CD8-positive, alpha-beta memory T cell (primary cell): Measurements from ENCODE around the gene OR6M1. TPM values are rescaled to one million over a fixed set of nuclear protein-coding genes. Genes with fewer than 3 reads are reported as not detected.

Experiments
- CTCF ChIA-PET: fragments of 350-600 bp; sonication (Branson Sonifier 250); formaldehyde crosslinking; loops from one replicate; lab custom pipeline; 2021; ENCODE audit warnings: antibody characterized with exemption; lab: Charles Lee
- POLR2A ChIA-PET: fragments of 350-600 bp; sonication (Branson Sonifier 250); formaldehyde crosslinking; loops from one replicate; lab custom pipeline; 2021; ENCODE audit warnings: antibody characterized with exemption; lab: Charles Lee
- DNase-seq, 5 donors: peaks; one replicate each; pipeline versions ENCODE4 v3.0.0 to v3.0.0-alpha.2; 2020 to 2022; ENCODE audit warnings: mixed read lengths in 1 of 5
- H3K27ac ChIP-seq: one replicate; pipeline ENCODE4 v1.7.0; 2013; ENCODE audit warnings: low read depth, mild to moderate bottlenecking, low read length, moderate library complexity
- H3K27me3 ChIP-seq: 2 replicates; pipeline ENCODE4 v1.7.0; 2013; ENCODE audit warnings: low read length, mild to moderate bottlenecking; ENCODE audit not compliant: insufficient read depth, poor library complexity, severe bottlenecking
- H3K36me3 ChIP-seq: 2 replicates; pipeline ENCODE4 v1.7.0; 2013; ENCODE audit warnings: mild to moderate bottlenecking, low read length, moderate library complexity; ENCODE audit not compliant: insufficient read depth
- H3K4me1 ChIP-seq: 2 replicates; pipeline ENCODE4 v1.7.0; 2013; ENCODE audit warnings: mild to moderate bottlenecking, low read length, moderate library complexity; ENCODE audit not compliant: insufficient read depth
- H3K4me3 ChIP-seq: 2 replicates; pipeline ENCODE4 v1.7.0; 2013; ENCODE audit warnings: mild to moderate bottlenecking, low read length
- H3K9me3 ChIP-seq: 2 replicates; pipeline ENCODE4 v1.7.0; 2013; ENCODE audit warnings: mild to moderate bottlenecking, low read length
- H3K27ac Mint-ChIP-seq, 8 donors: one replicate each; pipeline ENCODE4 v1.8.0; 2020 to 2021; ENCODE audit warnings: mixed read lengths in 8 of 8, mild to moderate bottlenecking in 6 of 8, inconsistent platforms in 3 of 8, moderate library complexity in 3 of 8
- H3K27me3 Mint-ChIP-seq, 2 donors: one replicate each; pipeline ENCODE4 v1.8.0; 2020 to 2021; ENCODE audit warnings: mixed read lengths in 2 of 2, mild to moderate bottlenecking in 1 of 2, moderate library complexity in 1 of 2
- H3K36me3 Mint-ChIP-seq, 3 donors: one replicate each; pipeline ENCODE4 v1.8.0; 2020 to 2021; ENCODE audit warnings: mixed read lengths in 3 of 3, inconsistent platforms in 1 of 3, mild to moderate bottlenecking in 1 of 3
- H3K4me1 Mint-ChIP-seq, 3 donors: one replicate each; pipeline ENCODE4 v1.8.0; 2020 to 2021; ENCODE audit warnings: mixed read lengths in 3 of 3, inconsistent platforms in 1 of 3, mild to moderate bottlenecking in 1 of 3
- H3K4me3 Mint-ChIP-seq, 7 donors: one replicate each; pipeline ENCODE4 v1.8.0; 2020 to 2021; ENCODE audit warnings: mixed read lengths in 7 of 7, mild to moderate bottlenecking in 6 of 7, moderate library complexity in 4 of 7, inconsistent platforms in 2 of 7
- H3K9me3 Mint-ChIP-seq, 5 donors: one replicate each; pipeline ENCODE4 v1.8.0; 2020 to 2022; ENCODE audit warnings: mixed read lengths in 5 of 5, mild to moderate bottlenecking in 3 of 5, moderate library complexity in 2 of 5, inconsistent platforms in 1 of 5
- polyA plus RNA-seq: library from polyadenylated mRNA; unstranded; fragments of 300-500 nt; fragmentation: Illumina TruSeq; gene quantifications from one replicate; pipeline ENCODE4 v1.2.3, GENCODE V29; 2021
- total RNA-seq, 2 experiments: library from RNA; stranded (reverse); gene quantifications; one replicate each; pipeline ENCODE4 v1.2.3, GENCODE V29; 2021

The OR6M1 gene
- total and polyA plus RNA-seq, 3 experiments from 2014 or later, result not detected

GRCh38 chr11:123757976-123758375 is 48.2 kb downstream of the OR6M1 start:
- Histone ChIP-seq H3K36me3 (no peaks in the 10 kb centered on the region), H3K4me3 (no peak overlapping the region), H3K27me3 (no peaks in the 10 kb centered on the region), H3K9me3 (peaks cover 7% of the 10 kb centered on the region), H3K4me1 (no peaks in the 10 kb centered on the region), H3K27ac (no peak overlapping the region)
- peaks cover 5 to 46% of the 10 kb centered on the region in 2 donors for H3K27me3 Mint-ChIP-seq
- H3K27ac Mint-ChIP-seq, result no peak overlapping the region
- peaks cover 0 to 9% (median 0%) of the 10 kb centered on the region in 3 donors for H3K36me3 Mint-ChIP-seq
- POLR2A ChIA-PET, result no interaction called here
- no peak for DNase-seq
- H3K4me1 Mint-ChIP-seq, result peaks cover 0 to 3% (median 0%) of the 10 kb centered on the region in 3 donors
- H3K4me3 Mint-ChIP-seq, result no peak overlapping the region
- peaks cover 9 to 14% (median 12%) of the 10 kb centered on the region in 5 donors for H3K9me3 Mint-ChIP-seq
- CTCF ChIA-PET, result no interaction called here

DNA sequence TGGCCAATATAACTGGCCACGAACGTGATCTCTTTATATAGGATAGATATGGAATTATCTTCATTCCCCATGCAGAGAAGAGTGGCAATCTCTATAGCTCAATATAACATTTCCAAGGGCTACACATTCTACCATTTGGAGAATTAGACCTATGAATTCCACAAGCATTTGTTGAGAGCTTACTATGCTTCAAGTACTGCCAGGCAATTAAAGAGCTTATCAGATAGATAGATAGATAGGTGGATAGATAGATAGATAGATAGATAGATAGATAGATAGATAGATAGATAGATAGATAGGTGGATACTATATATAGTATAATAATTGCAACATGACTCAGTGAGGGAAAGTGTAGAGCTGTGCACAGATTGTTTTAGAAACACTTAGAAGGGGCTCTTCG is 50.3 kb downstream of the OR6M1 start:
- no peaks in the 10 kb centered on the region for H3K9me3 Mint-ChIP-seq
- ChIA-PET CTCF (no interaction called here), POLR2A (no interaction called here)
- H3K36me3 Mint-ChIP-seq, result peaks cover 0 to 10% (median 0%) of the 10 kb centered on the region in 3 donors
- H3K27ac ChIP-seq, result no peak overlapping the region
- peaks cover 21 to 56% of the 10 kb centered on the region in 2 donors for H3K27me3 Mint-ChIP-seq
- H3K27ac Mint-ChIP-seq, result no peak overlapping the region
- no peak overlapping the region for H3K4me3 Mint-ChIP-seq
- H3K4me1 ChIP-seq, result no peaks in the 10 kb centered on the region
- peaks cover 0 to 4% (median 0%) of the 10 kb centered on the region in 3 donors for H3K4me1 Mint-ChIP-seq
- no peaks in the 10 kb centered on the region for H3K27me3 ChIP-seq
- no peak for DNase-seq
- no peaks in the 10 kb centered on the region for H3K36me3 ChIP-seq
- no peaks in the 10 kb centered on the region for H3K9me3 ChIP-seq
- no peak overlapping the region for H3K4me3 ChIP-seq

Other genes with a start within 250 kb of the OR6M1 start
- not detected for gene SCN3B, start 151.7 kb downstream of the OR6M1 start, total RNA-seq
- 0.22 TPM for gene SCN3B, start 151.7 kb downstream of the OR6M1 start, polyA plus RNA-seq
- gene ZNF202, start 64.7 kb downstream of the OR6M1 start, total RNA-seq, result 10 to 100 TPM; 16.6 to 18.4 TPM
- 9.7 TPM for gene ZNF202, start 64.7 kb downstream of the OR6M1 start, polyA plus RNA-seq
- not detected for gene OR6X1, start 51.8 kb downstream of the OR6M1 start, total RNA-seq
- gene OR6X1, start 51.8 kb downstream of the OR6M1 start, polyA plus RNA-seq, result not detected
- not detected for gene TMEM225, start 79.3 kb upstream of the OR6M1 start, total RNA-seq
- gene TMEM225, start 79.3 kb upstream of the OR6M1 start, polyA plus RNA-seq, result not detected
- gene OR8D4, start 95.8 kb upstream of the OR6M1 start, total RNA-seq, result not detected
- not detected for gene OR8D4, start 95.8 kb upstream of the OR6M1 start, polyA plus RNA-seq
- gene OR4D5, start 133.3 kb upstream of the OR6M1 start, total RNA-seq, result not detected
- not detected for gene OR4D5, start 133.3 kb upstream of the OR6M1 start, polyA plus RNA-seq
- not detected for gene OR6T1, start 137.5 kb upstream of the OR6M1 start, total RNA-seq
- not detected for gene OR6T1, start 137.5 kb upstream of the OR6M1 start, polyA plus RNA-seq
- not detected for gene OR10S1, start 171.4 kb upstream of the OR6M1 start, total RNA-seq
- not detected for gene OR10S1, start 171.4 kb upstream of the OR6M1 start, polyA plus RNA-seq
- gene OR10G6, start 188.8 kb upstream of the OR6M1 start, total RNA-seq, result not detected
- gene OR10G6, start 188.8 kb upstream of the OR6M1 start, polyA plus RNA-seq, result not detected
- gene OR10G4, start 206.6 kb upstream of the OR6M1 start, total RNA-seq, result not detected
- gene OR10G4, start 206.6 kb upstream of the OR6M1 start, polyA plus RNA-seq, result not detected
- not detected for gene OR10G9, start 216.7 kb upstream of the OR6M1 start, total RNA-seq
- gene OR10G9, start 216.7 kb upstream of the OR6M1 start, polyA plus RNA-seq, result not detected
- gene OR10G8, start 220.4 kb upstream of the OR6M1 start, total RNA-seq, result not detected
- gene OR10G8, start 220.4 kb upstream of the OR6M1 start, polyA plus RNA-seq, result not detected
- gene OR10G7, start 235.0 kb upstream of the OR6M1 start, total RNA-seq, result not detected
- gene OR10G7, start 235.0 kb upstream of the OR6M1 start, polyA plus RNA-seq, result not detected